Fibroblast of villous mesenchyme (primary cell): Measurements from ENCODE around the gene OSBPL10. TPM values are rescaled to one million over a fixed set of nuclear protein-coding genes. Genes with fewer than 3 reads are reported as not detected.

Experiments
- DNase-seq: peaks from one replicate; pipeline ENCODE4 v3.0.0-alpha.2; 2010; ENCODE audit warnings: low read depth
- H3K4me3 ChIP-seq: 2 replicates; pipeline ENCODE4 v1.5.1; 2011; ENCODE audit warnings: low read depth, mild to moderate bottlenecking, low read length
- total RNA-seq: library from RNA; depleted of rRNA; stranded (reverse); fragments of >200 nt; gene quantifications from 2 replicates; pipeline ENCODE4 v1.2.3, GENCODE V29; 2012
- TF ChIP-seq, protein P1 (sequence below): IDR thresholded peaks from 2 replicates; pipeline ENCODE4 v1.5.1; 2012; ENCODE audit warnings: low read depth, mild to moderate bottlenecking, low read length; ENCODE audit not compliant: insufficient read depth

OSBPL10 gene
- total RNA-seq, 1 donor: 7.3 TPM

DNA sequence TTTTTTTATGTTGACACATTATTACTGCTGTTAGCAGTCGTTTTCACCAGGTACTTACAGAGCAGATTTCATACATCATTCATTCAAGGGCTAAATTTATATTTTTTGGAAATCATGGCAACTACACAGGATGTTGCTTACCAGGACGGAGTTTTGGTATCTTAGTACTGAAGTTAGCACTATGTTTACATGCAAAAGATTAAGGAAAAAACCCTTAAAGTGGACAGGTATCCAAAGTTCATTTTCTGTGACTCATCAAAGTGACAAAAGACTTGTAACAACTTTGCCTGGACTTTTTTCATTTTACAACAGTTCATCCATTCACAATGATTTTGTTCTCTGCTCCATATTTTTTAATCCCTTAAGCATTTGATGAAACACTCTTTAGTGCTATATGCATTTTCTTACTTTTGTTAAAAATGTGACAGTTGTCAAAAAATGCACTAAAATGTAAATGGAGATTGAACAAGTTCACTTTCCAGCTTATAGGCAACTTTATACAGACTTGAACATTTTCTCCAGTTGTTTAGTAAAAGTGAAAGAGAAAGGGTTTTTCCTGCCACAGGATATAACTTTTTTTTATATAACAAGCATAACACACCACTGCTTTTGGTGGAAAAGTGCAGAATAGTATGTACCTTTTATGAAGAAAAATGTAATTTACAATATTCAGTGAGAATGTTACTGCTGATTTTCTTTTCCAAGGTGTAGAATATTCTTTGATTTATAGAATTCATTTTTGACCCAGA lies 344.2 kb downstream of the OSBPL10 start:
- no peak overlapping the region for H3K4me3 ChIP-seq
- TF ChIP-seq, protein P1, sequence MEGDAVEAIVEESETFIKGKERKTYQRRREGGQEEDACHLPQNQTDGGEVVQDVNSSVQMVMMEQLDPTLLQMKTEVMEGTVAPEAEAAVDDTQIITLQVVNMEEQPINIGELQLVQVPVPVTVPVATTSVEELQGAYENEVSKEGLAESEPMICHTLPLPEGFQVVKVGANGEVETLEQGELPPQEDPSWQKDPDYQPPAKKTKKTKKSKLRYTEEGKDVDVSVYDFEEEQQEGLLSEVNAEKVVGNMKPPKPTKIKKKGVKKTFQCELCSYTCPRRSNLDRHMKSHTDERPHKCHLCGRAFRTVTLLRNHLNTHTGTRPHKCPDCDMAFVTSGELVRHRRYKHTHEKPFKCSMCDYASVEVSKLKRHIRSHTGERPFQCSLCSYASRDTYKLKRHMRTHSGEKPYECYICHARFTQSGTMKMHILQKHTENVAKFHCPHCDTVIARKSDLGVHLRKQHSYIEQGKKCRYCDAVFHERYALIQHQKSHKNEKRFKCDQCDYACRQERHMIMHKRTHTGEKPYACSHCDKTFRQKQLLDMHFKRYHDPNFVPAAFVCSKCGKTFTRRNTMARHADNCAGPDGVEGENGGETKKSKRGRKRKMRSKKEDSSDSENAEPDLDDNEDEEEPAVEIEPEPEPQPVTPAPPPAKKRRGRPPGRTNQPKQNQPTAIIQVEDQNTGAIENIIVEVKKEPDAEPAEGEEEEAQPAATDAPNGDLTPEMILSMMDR: no peak
- no peak for DNase-seq

DNA sequence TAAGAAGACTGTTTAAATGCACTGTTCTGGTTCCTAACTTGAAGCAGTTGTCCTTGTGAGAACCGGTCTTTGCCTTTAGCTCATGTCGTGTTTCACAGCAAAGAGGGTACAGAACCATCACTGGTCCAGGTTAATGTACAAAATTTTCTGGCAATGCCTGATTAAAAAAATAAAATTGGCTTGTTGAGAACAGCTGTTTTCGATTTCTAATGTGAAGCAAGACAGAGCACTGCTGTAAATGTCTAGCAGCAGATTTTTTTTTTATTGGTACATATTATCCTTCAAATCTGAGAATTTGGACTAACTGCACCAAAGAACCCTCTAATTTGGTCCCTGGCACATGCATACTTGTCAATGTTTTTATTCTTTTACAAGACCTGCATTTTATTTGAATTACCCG lies 345.0 kb downstream of the OSBPL10 start:
- TF ChIP-seq, protein P1: no peak
- no peak for DNase-seq
- H3K4me3 ChIP-seq: no peak overlapping the region

DNA sequence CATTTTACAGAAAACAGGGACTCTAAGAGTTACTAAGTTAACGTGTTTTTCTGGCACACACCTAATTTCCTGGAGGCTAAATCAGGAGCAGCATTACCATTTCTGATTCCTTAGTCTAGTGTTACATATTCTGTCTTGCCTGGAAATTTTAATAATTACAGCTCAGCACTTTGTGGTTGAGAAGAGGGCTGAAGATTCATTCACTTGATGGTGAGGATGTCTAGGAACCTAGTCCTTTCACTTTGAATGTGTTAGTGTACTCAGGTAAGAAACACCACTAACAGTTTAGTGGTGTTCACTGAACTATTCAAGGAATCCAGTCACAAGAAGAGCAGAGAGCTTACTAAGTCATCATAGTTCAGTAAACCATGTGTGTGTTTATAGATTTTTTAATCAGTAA lies 345.5 kb downstream of the OSBPL10 start:
- no peak overlapping the region for H3K4me3 ChIP-seq
- TF ChIP-seq, protein P1: no peak
- DNase-seq: no peak

DNA sequence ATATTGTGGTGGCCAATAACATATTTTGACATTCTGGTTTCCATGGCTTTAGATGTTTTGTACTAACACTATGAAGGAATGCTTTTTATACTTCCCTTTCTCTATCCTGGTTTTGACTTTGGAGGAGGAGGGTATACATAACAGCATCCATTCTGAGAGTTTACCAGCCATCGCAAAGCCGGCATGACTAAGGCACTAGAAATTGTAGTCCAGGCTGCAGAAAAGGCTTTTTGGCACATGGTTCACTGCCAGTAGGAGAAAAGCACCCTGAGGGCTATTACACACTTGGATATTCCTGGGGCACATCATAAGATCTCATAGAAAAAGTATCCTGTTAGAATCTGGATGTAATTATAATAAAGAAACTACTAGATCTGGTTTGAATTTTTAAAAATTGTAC lies 346.6 kb downstream of the OSBPL10 start:
- peak; percentile 34 for DNase-seq

DNA sequence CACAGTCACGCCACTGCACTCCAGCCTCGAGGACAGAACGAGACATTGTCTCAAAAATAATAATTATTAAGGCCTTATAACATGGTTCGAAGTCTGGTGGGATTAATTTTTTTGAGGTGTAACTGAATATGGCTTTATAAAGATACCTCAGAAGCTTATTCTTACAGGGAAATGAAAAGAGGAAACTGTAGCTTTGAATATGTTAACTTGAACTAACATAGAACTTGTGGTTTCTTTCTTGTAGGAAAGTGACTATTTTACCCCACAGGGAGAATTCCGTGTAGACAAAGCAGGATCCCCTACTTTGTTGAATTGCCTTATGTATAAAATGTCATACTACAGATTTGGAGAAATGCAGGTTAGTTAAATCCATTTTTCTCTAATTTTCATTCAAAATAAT lies 352.0 kb downstream of the OSBPL10 start:
- DNase-seq: no peak
- H3K4me3 ChIP-seq: no peak overlapping the region
- TF ChIP-seq, protein P1: no peak

More for the DNA sequence above, 346.6 kb downstream of the OSBPL10 start:
- H3K4me3 ChIP-seq: no peak overlapping the region
- TF ChIP-seq, protein P1: no peak

DNA sequence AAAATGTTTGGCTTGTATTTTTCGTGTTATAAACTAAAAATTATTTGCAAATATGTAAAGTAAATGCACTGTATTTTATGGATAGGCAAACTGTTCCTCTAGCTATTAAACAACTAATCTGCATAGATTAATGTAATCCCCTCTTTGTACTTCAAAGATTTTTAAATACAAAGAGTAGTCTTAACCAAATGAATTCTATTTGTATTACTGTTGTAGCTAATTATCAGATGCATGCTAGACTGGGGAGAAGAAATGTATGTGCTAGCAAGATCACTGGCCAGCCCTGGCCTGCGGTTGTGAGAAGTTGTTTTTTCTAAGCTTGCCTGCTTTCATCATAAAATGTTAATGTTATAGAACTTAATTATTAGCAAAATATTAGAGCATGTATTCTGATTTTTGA lies 355.7 kb downstream of the OSBPL10 start:
- DNase-seq: no peak
- H3K4me3 ChIP-seq: no peak overlapping the region
- TF ChIP-seq, protein P1: no peak
